HepG2 (cell line): Measurements from ENCODE around the gene SRCIN1. TPM values are rescaled to one million over a fixed set of nuclear protein-coding genes. Genes with fewer than 3 reads are reported as not detected.

ENCODE experiments used
- ATF7 ChIP-seq, 2 experiments: fragments of 450-650 bp in 1 of 2; sonication (generic) in 1 of 2; formaldehyde crosslinking in 1 of 2; IDR thresholded peaks; 2 replicates each; pipeline versions ENCODE4 v1.4.0 to v1.6.1; 2016 to 2020; ENCODE audit warnings: antibody characterized with exemption in 1 of 2, mild to moderate bottlenecking in 1 of 2, missing genetic modification reagents in 1 of 2
- CEBPB ChIP-seq: IDR thresholded peaks from 2 replicates; pipeline ENCODE4 v1.6.1; 2011; ENCODE audit warnings: low read depth, low read length, improper control_type of control experiment, borderline replicate concordance
- CENPX ChIP-seq: sonication (generic); formaldehyde crosslinking; IDR thresholded peaks from 2 replicates; pipeline ENCODE4 v1.9.0; 2021; ENCODE audit warnings: mild to moderate bottlenecking, missing genetic modification reagents, moderate library complexity
- HDAC6 ChIP-seq: fragments of 200-600 bp; sonication (generic); IDR thresholded peaks from 2 replicates; pipeline ENCODE4 v1.7.0; 2017; ENCODE audit warnings: mild to moderate bottlenecking, antibody characterized with exemption, low read length, low read depth
- IRF2 ChIP-seq: IDR thresholded peaks from 2 replicates; pipeline ENCODE4 v1.6.1; 2018; ENCODE audit warnings: missing genetic modification reagents, missing compliant biosample characterization
- KDM2A ChIP-seq: sonication (generic); formaldehyde crosslinking; IDR thresholded peaks from 2 replicates; pipeline ENCODE4 v1.4.0; 2020; ENCODE audit warnings: low read depth, missing genetic modification reagents, borderline replicate concordance
- POLR2G ChIP-seq: fragments of 200-400 bp; formaldehyde crosslinking; IDR thresholded peaks from 2 replicates; pipeline ENCODE4 v1.6.1; 2018; ENCODE audit warnings: mild to moderate bottlenecking, low read depth, low read length, moderate library complexity
- RARG ChIP-seq: sonication (generic); formaldehyde crosslinking; IDR thresholded peaks from 2 replicates; pipeline ENCODE4 v1.4.0; 2020; ENCODE audit warnings: low read depth, mild to moderate bottlenecking, missing genetic modification reagents
- RFXAP ChIP-seq: sonication (generic); formaldehyde crosslinking; IDR thresholded peaks from 2 replicates; pipeline ENCODE4 v1.4.0; 2020; ENCODE audit warnings: missing genetic modification reagents, borderline replicate concordance
- ZMAT3 ChIP-seq: sonication (generic); formaldehyde crosslinking; conservative IDR thresholded peaks from 2 replicates; pipeline ENCODE4 v1.7.0; 2021; ENCODE audit warnings: missing genetic modification reagents
- ZNF331 ChIP-seq: sonication (generic); formaldehyde crosslinking; IDR thresholded peaks from 2 replicates; pipeline ENCODE4 v1.4.0; 2020; ENCODE audit warnings: missing genetic modification reagents
- ZNF367 ChIP-seq: sonication (generic); formaldehyde crosslinking; IDR thresholded peaks from 2 replicates; pipeline ENCODE4 v1.4.0; 2020; ENCODE audit warnings: missing genetic modification reagents, borderline replicate concordance
- ZNF772 ChIP-seq: sonication (generic); formaldehyde crosslinking; IDR thresholded peaks from 2 replicates; pipeline ENCODE4 v1.5.0; 2020; ENCODE audit warnings: mild to moderate bottlenecking, missing genetic modification reagents
- ZNF780A ChIP-seq: sonication (generic); formaldehyde crosslinking; IDR thresholded peaks from 2 replicates; pipeline ENCODE4 v1.8.0; 2022; ENCODE audit warnings: mild to moderate bottlenecking, missing genetic modification reagents, moderate library complexity
- ZNF792 ChIP-seq: IDR thresholded peaks from 2 replicates; pipeline ENCODE4 v1.6.1; 2016
- ZZZ3 ChIP-seq: sonication (generic); formaldehyde crosslinking; IDR thresholded peaks from 2 replicates; pipeline ENCODE4 v1.4.0; 2020; ENCODE audit warnings: missing genetic modification reagents, mild to moderate bottlenecking, borderline replicate concordance
- polyA plus RNA-seq, 8 experiments: library from polyadenylated mRNA; depleted of rRNA in 3 of 8; stranded (reverse) in 7 of 8; unstranded in 1 of 8; fragments of >200 nt; fragmentation: Illumina TruSeq in 4 of 8; extraction: Trizol in 4 of 8; gene quantifications; 2 replicates each; pipeline versions ENCODE4 v1.2.1 to v1.2.3, GENCODE V29; 2011 to 2016; ENCODE audit warnings: low read depth in 4 of 8, missing spikeins in 1 of 8, mixed read lengths in 1 of 8; ENCODE audit not compliant: insufficient read depth in 1 of 8
- total RNA-seq, 5 experiments: library from RNA; depleted of rRNA; stranded (reverse); fragments of >200 nt; fragmentation: Illumina TruSeq; extraction: Trizol; gene quantifications; 2 replicates each; pipeline ENCODE4 v1.2.3, GENCODE V29; 2016; ENCODE audit warnings: low read depth in 1 of 5
- TF ChIP-seq, protein P1 (sequence below): sonication (generic); formaldehyde crosslinking; IDR thresholded peaks from 2 replicates; pipeline ENCODE4 v1.4.0; 2020; ENCODE audit warnings: low read depth, mild to moderate bottlenecking, missing genetic modification reagents
- TF ChIP-seq, protein P2 (sequence below): sonication (generic); formaldehyde crosslinking; IDR thresholded peaks from 2 replicates; pipeline ENCODE4 v1.5.0; 2020; ENCODE audit warnings: missing genetic modification reagents
- TF ChIP-seq, protein P3 (sequence below): sonication (generic); formaldehyde crosslinking; IDR thresholded peaks from 2 replicates; pipeline ENCODE4 v1.4.0; 2020; ENCODE audit warnings: missing genetic modification reagents, borderline replicate concordance
- TF ChIP-seq, protein P4 (sequence below): sonication (generic); formaldehyde crosslinking; IDR thresholded peaks from 2 replicates; pipeline ENCODE4 v1.8.1; 2023; ENCODE audit warnings: mild to moderate bottlenecking, missing genetic modification reagents, borderline replicate concordance
- TF ChIP-seq, protein P5 (sequence below): sonication (generic); formaldehyde crosslinking; IDR thresholded peaks from 2 replicates; pipeline ENCODE4 v1.8.1; 2022; ENCODE audit warnings: low read depth, mild to moderate bottlenecking, missing genetic modification reagents
- TF ChIP-seq, protein P6 (sequence below): sonication (generic); formaldehyde crosslinking; IDR thresholded peaks from 2 replicates; pipeline ENCODE4 v1.8.0; 2022; ENCODE audit warnings: mild to moderate bottlenecking, missing genetic modification reagents, moderate library complexity

SRCIN1 gene
- total and polyA plus RNA-seq, 2 of the 13 experiments (the other 11 are each of a cell fraction or from before 2014, with no cell fraction given): 1.2 to 9.6 TPM

DNA sequence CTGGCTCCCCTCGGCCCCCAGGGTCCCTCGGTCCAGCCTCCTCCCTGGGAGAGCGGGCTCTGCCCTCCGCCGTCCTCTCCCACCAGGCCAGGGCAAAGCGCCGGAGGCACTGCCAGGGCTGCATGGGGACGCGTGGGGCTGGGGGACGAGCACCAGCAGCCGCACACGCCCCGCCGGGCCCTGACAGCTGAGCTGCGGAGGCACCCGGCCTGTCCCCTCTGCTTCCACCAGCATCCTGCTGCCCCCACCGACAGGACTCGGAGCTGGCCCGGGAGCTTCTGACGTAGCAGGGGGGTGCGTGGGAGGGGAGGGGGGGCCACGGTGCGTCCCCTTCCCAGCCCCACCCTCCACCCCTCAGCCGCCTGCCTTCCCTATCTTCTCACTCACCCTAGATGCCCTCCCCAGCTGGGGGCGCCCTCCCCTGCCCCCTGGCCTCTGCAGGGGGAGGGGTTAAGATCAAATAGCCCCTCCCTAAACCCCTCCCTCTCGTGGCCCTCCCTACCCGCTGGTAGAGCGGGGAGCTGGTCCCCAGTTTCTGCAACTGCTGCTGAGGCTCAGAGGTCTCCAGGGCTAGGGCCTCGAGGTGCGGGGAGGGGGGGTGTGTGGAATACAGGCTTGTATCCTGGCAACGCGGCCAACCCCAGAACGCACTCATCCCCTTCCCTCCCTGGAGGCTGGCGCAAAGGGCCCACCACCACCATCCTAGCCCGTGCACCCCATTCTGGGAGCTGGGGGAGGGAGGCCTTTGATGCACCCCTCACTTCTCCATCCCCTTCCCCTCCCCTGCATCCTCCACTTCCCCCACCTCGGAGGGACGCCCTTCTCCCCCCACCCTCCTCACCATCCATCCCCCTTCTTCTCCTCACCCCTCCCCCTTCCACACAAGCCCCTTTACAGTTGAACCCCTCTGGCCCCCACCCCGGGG is 1.0 kb downstream of the SRCIN1 start (continued):
- TF ChIP-seq ZNF367 (CRISPR knock-in tag): no peak
- TF ChIP-seq RFXAP (CRISPR knock-in tag): no peak
- TF ChIP-seq RARG: no peak
- TF ChIP-seq ZMAT3: no peak
- TF ChIP-seq, protein P1, sequence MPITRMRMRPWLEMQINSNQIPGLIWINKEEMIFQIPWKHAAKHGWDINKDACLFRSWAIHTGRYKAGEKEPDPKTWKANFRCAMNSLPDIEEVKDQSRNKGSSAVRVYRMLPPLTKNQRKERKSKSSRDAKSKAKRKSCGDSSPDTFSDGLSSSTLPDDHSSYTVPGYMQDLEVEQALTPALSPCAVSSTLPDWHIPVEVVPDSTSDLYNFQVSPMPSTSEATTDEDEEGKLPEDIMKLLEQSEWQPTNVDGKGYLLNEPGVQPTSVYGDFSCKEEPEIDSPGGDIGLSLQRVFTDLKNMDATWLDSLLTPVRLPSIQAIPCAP (CRISPR knock-in tag): no peak
- TF ChIP-seq, protein P2, sequence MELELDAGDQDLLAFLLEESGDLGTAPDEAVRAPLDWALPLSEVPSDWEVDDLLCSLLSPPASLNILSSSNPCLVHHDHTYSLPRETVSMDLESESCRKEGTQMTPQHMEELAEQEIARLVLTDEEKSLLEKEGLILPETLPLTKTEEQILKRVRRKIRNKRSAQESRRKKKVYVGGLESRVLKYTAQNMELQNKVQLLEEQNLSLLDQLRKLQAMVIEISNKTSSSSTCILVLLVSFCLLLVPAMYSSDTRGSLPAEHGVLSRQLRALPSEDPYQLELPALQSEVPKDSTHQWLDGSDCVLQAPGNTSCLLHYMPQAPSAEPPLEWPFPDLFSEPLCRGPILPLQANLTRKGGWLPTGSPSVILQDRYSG (CRISPR knock-in tag): no peak
- TF ChIP-seq, protein P3, sequence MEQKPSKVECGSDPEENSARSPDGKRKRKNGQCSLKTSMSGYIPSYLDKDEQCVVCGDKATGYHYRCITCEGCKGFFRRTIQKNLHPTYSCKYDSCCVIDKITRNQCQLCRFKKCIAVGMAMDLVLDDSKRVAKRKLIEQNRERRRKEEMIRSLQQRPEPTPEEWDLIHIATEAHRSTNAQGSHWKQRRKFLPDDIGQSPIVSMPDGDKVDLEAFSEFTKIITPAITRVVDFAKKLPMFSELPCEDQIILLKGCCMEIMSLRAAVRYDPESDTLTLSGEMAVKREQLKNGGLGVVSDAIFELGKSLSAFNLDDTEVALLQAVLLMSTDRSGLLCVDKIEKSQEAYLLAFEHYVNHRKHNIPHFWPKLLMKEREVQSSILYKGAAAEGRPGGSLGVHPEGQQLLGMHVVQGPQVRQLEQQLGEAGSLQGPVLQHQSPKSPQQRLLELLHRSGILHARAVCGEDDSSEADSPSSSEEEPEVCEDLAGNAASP: peak; percentile 68; the same call in 1 of the 2 replicates
- TF ChIP-seq, protein P4, sequence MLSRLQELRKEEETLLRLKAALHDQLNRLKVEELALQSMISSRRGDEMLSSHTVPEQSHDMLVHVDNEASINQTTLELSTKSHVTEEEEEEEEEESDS: no peak
- TF ChIP-seq ATF7 (IDR thresholded peaks at IDR 0.05): no peak
- no peak for TF ChIP-seq ATF7 (CRISPR knock-in tag; IDR thresholded peaks at IDR 0.05)
- TF ChIP-seq ZZZ3 (CRISPR knock-in tag): no peak
- TF ChIP-seq CENPX (CRISPR knock-in tag): no peak
- peak; percentile 17; the same call in 1 of the 2 replicates for TF ChIP-seq IRF2 (CRISPR knock-in tag)
- peak; percentile 40; the same call in 1 of the 2 replicates for TF ChIP-seq ZNF780A (CRISPR knock-in tag)
- TF ChIP-seq POLR2G: peak; percentile 66
- TF ChIP-seq, protein P5, sequence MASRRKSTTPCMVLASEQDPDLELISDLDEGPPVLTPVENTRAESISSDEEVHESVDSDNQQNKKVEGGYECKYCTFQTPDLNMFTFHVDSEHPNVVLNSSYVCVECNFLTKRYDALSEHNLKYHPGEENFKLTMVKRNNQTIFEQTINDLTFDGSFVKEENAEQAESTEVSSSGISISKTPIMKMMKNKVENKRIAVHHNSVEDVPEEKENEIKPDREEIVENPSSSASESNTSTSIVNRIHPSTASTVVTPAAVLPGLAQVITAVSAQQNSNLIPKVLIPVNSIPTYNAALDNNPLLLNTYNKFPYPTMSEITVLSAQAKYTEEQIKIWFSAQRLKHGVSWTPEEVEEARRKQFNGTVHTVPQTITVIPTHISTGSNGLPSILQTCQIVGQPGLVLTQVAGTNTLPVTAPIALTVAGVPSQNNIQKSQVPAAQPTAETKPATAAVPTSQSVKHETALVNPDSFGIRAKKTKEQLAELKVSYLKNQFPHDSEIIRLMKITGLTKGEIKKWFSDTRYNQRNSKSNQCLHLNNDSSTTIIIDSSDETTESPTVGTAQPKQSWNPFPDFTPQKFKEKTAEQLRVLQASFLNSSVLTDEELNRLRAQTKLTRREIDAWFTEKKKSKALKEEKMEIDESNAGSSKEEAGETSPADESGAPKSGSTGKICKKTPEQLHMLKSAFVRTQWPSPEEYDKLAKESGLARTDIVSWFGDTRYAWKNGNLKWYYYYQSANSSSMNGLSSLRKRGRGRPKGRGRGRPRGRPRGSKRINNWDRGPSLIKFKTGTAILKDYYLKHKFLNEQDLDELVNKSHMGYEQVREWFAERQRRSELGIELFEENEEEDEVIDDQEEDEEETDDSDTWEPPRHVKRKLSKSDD (CRISPR knock-in tag): no peak
- no peak; the same call in 1 of the 2 replicates for TF ChIP-seq ZNF772 (CRISPR knock-in tag)
- no peak for TF ChIP-seq HDAC6
- peak; percentile 72; the same call in 1 of the 2 replicates for TF ChIP-seq KDM2A
- TF ChIP-seq ZNF792 (CRISPR knock-in tag): no peak
- TF ChIP-seq CEBPB: no peak
- TF ChIP-seq ZNF331 (CRISPR knock-in tag): 0 out of 2 replicates have a peak, but pooled peaks have one; percentile 17
- TF ChIP-seq, protein P6, sequence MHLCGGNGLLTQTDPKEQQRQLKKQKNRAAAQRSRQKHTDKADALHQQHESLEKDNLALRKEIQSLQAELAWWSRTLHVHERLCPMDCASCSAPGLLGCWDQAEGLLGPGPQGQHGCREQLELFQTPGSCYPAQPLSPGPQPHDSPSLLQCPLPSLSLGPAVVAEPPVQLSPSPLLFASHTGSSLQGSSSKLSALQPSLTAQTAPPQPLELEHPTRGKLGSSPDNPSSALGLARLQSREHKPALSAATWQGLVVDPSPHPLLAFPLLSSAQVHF (CRISPR knock-in tag): 0 out of 2 replicates have a peak, but pooled peaks have one; percentile 21
